ENCODE data around the gene CCND1.

GRCh38 chr11:69653406-69653960 is 12.5 kb downstream of the CCND1 start:
- TF ChIP-seq, protein P1, sequence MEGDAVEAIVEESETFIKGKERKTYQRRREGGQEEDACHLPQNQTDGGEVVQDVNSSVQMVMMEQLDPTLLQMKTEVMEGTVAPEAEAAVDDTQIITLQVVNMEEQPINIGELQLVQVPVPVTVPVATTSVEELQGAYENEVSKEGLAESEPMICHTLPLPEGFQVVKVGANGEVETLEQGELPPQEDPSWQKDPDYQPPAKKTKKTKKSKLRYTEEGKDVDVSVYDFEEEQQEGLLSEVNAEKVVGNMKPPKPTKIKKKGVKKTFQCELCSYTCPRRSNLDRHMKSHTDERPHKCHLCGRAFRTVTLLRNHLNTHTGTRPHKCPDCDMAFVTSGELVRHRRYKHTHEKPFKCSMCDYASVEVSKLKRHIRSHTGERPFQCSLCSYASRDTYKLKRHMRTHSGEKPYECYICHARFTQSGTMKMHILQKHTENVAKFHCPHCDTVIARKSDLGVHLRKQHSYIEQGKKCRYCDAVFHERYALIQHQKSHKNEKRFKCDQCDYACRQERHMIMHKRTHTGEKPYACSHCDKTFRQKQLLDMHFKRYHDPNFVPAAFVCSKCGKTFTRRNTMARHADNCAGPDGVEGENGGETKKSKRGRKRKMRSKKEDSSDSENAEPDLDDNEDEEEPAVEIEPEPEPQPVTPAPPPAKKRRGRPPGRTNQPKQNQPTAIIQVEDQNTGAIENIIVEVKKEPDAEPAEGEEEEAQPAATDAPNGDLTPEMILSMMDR (IDR thresholded peaks at IDR 0.05): no peak
- no peak for TF ChIP-seq POLR2A (IDR thresholded peaks at IDR 0.05; ENCODE audit: low read depth)
- TF ChIP-seq POLR2AphosphoS5 (IDR thresholded peaks at IDR 0.05): no peak
